ENCODE data around the gene MAMDC4.

- TF ChIP-seq POLR2AphosphoS5 (IDR thresholded peaks at IDR 0.05) (no peak), POLR2A (IDR thresholded peaks at IDR 0.05) (no peak)
- TF ChIP-seq, protein P1, sequence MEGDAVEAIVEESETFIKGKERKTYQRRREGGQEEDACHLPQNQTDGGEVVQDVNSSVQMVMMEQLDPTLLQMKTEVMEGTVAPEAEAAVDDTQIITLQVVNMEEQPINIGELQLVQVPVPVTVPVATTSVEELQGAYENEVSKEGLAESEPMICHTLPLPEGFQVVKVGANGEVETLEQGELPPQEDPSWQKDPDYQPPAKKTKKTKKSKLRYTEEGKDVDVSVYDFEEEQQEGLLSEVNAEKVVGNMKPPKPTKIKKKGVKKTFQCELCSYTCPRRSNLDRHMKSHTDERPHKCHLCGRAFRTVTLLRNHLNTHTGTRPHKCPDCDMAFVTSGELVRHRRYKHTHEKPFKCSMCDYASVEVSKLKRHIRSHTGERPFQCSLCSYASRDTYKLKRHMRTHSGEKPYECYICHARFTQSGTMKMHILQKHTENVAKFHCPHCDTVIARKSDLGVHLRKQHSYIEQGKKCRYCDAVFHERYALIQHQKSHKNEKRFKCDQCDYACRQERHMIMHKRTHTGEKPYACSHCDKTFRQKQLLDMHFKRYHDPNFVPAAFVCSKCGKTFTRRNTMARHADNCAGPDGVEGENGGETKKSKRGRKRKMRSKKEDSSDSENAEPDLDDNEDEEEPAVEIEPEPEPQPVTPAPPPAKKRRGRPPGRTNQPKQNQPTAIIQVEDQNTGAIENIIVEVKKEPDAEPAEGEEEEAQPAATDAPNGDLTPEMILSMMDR (IDR thresholded peaks at IDR 0.05) = no peak
Measured at GRCh38 chr9:136852664-136853595, 784 bp downstream of the MAMDC4 start.
